HepG2 (cell line): ENCODE results near the gene CDA. TPM values are rescaled to one million over a fixed set of nuclear protein-coding genes. Genes with fewer than 3 reads are reported as not detected.
A peak's percentile ranks its signal among the peaks of the same experiment; 100 is the strongest.

Experiments
- ELF1 ChIP-seq: sonication (generic); formaldehyde crosslinking; IDR thresholded peaks from 2 replicates; pipeline ENCODE4 v1.4.0; 2020; ENCODE audit warnings: missing genetic modification reagents
- ELF3 ChIP-seq: IDR thresholded peaks from 2 replicates; pipeline ENCODE4 v1.6.1; 2016; ENCODE audit warnings: missing genetic modification reagents, missing compliant biosample characterization
- FOSL2 ChIP-seq: sonication (generic); formaldehyde crosslinking; IDR thresholded peaks from 2 replicates; pipeline ENCODE4 v1.4.0; 2020; ENCODE audit warnings: missing genetic modification reagents
- HDAC1 ChIP-seq: sonication (generic); formaldehyde crosslinking; IDR thresholded peaks from 2 replicates; pipeline ENCODE4 v1.5.1; 2020; ENCODE audit warnings: mild to moderate bottlenecking, missing genetic modification reagents
- IKZF1 ChIP-seq: fragments of 450-650 bp; IDR thresholded peaks from 2 replicates; pipeline ENCODE4 v1.7.1; 2016
- RAD21 ChIP-seq: fragments of 450-650 bp; formaldehyde crosslinking; IDR thresholded peaks from 2 replicates; pipeline ENCODE4 v1.5.0; 2020; ENCODE audit warnings: mild to moderate bottlenecking
- TEAD3 ChIP-seq: optimal IDR thresholded peaks from 2 replicates; pipeline ENCODE3; 2016; ENCODE audit warnings: borderline replicate concordance
- ZFP1 ChIP-seq: IDR thresholded peaks from 2 replicates; pipeline ENCODE4 v1.6.1; 2016
- ZNF296 ChIP-seq: sonication (generic); formaldehyde crosslinking; conservative IDR thresholded peaks from 2 replicates; pipeline ENCODE4 v1.5.0; 2020; ENCODE audit warnings: mild to moderate bottlenecking, missing genetic modification reagents
- ZSCAN20 ChIP-seq: sonication (generic); formaldehyde crosslinking; IDR thresholded peaks from 2 replicates; pipeline ENCODE4 v1.4.0; 2020; ENCODE audit warnings: missing genetic modification reagents, mild to moderate bottlenecking, borderline replicate concordance
- polyA plus RNA-seq, 8 experiments: library from polyadenylated mRNA; depleted of rRNA in 3 of 8; stranded (reverse) in 7 of 8; unstranded in 1 of 8; fragments of >200 nt; fragmentation: Illumina TruSeq in 4 of 8; extraction: Trizol in 4 of 8; gene quantifications; 2 replicates each; pipeline versions ENCODE4 v1.2.1 to v1.2.3, GENCODE V29; 2011 to 2016; ENCODE audit warnings: low read depth in 4 of 8, missing spikeins in 1 of 8, mixed read lengths in 1 of 8; ENCODE audit not compliant: insufficient read depth in 1 of 8
- total RNA-seq, 5 experiments: library from RNA; depleted of rRNA; stranded (reverse); fragments of >200 nt; fragmentation: Illumina TruSeq; extraction: Trizol; gene quantifications; 2 replicates each; pipeline ENCODE4 v1.2.3, GENCODE V29; 2016; ENCODE audit warnings: low read depth in 1 of 5
- TF ChIP-seq, protein P1 (sequence below): sonication (generic); formaldehyde crosslinking; IDR thresholded peaks from 2 replicates; pipeline ENCODE4 v1.5.1; 2020; ENCODE audit warnings: mild to moderate bottlenecking, moderate library complexity, missing genetic modification reagents
- TF ChIP-seq, protein P2 (sequence below): sonication (generic); formaldehyde crosslinking; IDR thresholded peaks from 2 replicates; pipeline ENCODE4 v1.4.0; 2020; ENCODE audit warnings: missing genetic modification reagents
- TF ChIP-seq, protein P3 (sequence below): fragments of 450-650 bp; IDR thresholded peaks from 2 replicates; pipeline ENCODE4 v1.6.1; 2017
- TF ChIP-seq, protein P4 (sequence below): sonication (generic); formaldehyde crosslinking; IDR thresholded peaks from 2 replicates; pipeline ENCODE4 v1.5.1; 2020; ENCODE audit warnings: mild to moderate bottlenecking, missing genetic modification reagents, borderline replicate concordance
- TF ChIP-seq, protein P5 (sequence below): sonication (generic); formaldehyde crosslinking; IDR thresholded peaks from 2 replicates; pipeline ENCODE4 v1.4.0; 2020; ENCODE audit warnings: missing genetic modification reagents, borderline replicate concordance
- TF ChIP-seq, protein P6 (sequence below): sonication (generic); formaldehyde crosslinking; IDR thresholded peaks from 2 replicates; pipeline ENCODE4 v1.4.0; 2020; ENCODE audit warnings: missing genetic modification reagents

The CDA gene
- total and polyA plus RNA-seq, 2 of the 13 experiments (the other 11 are each of a cell fraction or from before 2014, with no cell fraction given): 0.66 to 2.1 TPM

DNA sequence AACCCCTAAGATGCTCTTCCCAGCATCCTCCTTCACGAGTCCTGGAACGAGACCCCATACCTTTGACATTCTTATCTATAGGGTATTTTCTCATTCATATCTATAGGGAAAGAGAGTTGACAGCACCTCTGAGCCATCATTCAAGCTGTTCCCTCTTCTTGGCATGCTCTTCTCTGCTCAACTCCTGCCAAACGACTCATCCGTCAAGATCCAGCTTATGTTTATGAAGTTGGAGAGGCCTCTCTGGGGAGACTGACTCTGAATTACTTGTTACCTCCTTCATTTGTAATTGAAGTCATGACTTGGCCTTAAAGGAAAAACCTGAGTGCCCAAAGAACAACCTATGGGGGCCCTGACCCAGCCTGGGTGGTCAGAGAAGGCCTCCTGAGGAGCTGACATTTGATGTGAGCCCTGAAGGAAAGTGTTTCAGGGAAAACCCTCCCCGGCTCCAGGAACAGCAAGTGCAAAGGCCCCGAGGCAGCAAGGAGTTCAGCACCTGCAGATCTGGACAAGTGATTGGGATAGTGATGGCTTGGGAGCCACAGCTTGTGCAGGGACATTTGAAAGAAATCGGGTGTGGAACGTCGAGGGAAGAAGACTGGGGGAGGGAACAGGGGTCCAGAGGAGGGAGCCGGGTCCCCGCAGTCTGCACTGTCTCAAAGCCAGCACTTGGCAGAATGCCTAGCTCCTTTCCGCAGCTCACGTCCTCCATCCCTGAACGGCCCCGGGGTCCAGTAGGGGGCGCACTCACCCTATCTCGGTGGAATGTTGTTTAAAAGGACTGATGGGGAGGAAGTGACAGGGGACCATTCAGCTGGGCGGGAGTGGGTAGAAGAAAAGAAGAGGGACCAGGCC lies 14.0 kb upstream of the CDA start (continued):
- TF ChIP-seq, protein P1, sequence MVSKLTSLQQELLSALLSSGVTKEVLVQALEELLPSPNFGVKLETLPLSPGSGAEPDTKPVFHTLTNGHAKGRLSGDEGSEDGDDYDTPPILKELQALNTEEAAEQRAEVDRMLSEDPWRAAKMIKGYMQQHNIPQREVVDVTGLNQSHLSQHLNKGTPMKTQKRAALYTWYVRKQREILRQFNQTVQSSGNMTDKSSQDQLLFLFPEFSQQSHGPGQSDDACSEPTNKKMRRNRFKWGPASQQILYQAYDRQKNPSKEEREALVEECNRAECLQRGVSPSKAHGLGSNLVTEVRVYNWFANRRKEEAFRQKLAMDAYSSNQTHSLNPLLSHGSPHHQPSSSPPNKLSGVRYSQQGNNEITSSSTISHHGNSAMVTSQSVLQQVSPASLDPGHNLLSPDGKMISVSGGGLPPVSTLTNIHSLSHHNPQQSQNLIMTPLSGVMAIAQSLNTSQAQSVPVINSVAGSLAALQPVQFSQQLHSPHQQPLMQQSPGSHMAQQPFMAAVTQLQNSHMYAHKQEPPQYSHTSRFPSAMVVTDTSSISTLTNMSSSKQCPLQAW (CRISPR knock-in tag): peak; percentile 37; the same call in 1 of the 2 replicates
- TF ChIP-seq ZFP1 (CRISPR knock-in tag) (0 out of 2 replicates have a peak, but pooled peaks have one; percentile 36), ELF3 (CRISPR knock-in tag) (peak; percentile 55; the same call in 1 of the 2 replicates), IKZF1 (no peak), FOSL2 (CRISPR knock-in tag) (0 out of 2 replicates have a peak, but pooled peaks have one; percentile 51), ZSCAN20 (CRISPR knock-in tag) (no peak), HDAC1 (CRISPR knock-in tag) (no peak; the same call in 1 of the 2 replicates), ZNF296 (CRISPR knock-in tag) (no peak), TEAD3 (peak; percentile 86), ELF1 (CRISPR knock-in tag) (0 out of 2 replicates have a peak, but pooled peaks have one; percentile 14), RAD21 (CRISPR knock-in tag) (peak; percentile 76)
- TF ChIP-seq, protein P2, sequence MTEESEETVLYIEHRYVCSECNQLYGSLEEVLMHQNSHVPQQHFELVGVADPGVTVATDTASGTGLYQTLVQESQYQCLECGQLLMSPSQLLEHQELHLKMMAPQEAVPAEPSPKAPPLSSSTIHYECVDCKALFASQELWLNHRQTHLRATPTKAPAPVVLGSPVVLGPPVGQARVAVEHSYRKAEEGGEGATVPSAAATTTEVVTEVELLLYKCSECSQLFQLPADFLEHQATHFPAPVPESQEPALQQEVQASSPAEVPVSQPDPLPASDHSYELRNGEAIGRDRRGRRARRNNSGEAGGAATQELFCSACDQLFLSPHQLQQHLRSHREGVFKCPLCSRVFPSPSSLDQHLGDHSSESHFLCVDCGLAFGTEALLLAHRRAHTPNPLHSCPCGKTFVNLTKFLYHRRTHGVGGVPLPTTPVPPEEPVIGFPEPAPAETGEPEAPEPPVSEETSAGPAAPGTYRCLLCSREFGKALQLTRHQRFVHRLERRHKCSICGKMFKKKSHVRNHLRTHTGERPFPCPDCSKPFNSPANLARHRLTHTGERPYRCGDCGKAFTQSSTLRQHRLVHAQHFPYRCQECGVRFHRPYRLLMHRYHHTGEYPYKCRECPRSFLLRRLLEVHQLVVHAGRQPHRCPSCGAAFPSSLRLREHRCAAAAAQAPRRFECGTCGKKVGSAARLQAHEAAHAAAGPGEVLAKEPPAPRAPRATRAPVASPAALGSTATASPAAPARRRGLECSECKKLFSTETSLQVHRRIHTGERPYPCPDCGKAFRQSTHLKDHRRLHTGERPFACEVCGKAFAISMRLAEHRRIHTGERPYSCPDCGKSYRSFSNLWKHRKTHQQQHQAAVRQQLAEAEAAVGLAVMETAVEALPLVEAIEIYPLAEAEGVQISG (CRISPR knock-in tag): 0 out of 2 replicates have a peak, but pooled peaks have one; percentile 24
- TF ChIP-seq, protein P3, sequence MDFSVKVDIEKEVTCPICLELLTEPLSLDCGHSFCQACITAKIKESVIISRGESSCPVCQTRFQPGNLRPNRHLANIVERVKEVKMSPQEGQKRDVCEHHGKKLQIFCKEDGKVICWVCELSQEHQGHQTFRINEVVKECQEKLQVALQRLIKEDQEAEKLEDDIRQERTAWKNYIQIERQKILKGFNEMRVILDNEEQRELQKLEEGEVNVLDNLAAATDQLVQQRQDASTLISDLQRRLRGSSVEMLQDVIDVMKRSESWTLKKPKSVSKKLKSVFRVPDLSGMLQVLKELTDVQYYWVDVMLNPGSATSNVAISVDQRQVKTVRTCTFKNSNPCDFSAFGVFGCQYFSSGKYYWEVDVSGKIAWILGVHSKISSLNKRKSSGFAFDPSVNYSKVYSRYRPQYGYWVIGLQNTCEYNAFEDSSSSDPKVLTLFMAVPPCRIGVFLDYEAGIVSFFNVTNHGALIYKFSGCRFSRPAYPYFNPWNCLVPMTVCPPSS: no peak
- TF ChIP-seq, protein P4, sequence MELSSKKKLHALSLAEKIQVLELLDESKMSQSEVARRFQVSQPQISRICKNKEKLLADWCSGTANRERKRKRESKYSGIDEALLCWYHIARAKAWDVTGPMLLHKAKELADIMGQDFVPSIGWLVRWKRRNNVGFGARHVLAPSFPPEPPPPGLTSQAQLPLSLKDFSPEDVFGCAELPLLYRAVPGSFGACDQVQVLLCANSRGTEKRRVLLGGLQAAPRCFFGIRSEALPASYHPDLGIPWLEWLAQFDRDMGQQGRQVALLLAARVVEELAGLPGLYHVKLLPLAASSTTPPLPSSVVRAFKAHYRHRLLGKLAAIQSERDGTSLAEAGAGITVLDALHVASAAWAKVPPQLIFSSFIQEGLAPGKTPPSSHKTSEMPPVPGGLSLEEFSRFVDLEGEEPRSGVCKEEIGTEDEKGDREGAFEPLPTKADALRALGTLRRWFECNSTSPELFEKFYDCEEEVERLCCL (CRISPR knock-in tag): no peak
- TF ChIP-seq, protein P5, sequence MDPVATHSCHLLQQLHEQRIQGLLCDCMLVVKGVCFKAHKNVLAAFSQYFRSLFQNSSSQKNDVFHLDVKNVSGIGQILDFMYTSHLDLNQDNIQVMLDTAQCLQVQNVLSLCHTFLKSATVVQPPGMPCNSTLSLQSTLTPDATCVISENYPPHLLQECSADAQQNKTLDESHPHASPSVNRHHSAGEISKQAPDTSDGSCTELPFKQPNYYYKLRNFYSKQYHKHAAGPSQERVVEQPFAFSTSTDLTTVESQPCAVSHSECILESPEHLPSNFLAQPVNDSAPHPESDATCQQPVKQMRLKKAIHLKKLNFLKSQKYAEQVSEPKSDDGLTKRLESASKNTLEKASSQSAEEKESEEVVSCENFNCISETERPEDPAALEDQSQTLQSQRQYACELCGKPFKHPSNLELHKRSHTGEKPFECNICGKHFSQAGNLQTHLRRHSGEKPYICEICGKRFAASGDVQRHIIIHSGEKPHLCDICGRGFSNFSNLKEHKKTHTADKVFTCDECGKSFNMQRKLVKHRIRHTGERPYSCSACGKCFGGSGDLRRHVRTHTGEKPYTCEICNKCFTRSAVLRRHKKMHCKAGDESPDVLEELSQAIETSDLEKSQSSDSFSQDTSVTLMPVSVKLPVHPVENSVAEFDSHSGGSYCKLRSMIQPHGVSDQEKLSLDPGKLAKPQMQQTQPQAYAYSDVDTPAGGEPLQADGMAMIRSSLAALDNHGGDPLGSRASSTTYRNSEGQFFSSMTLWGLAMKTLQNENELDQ (CRISPR knock-in tag): no peak
- TF ChIP-seq, protein P6, sequence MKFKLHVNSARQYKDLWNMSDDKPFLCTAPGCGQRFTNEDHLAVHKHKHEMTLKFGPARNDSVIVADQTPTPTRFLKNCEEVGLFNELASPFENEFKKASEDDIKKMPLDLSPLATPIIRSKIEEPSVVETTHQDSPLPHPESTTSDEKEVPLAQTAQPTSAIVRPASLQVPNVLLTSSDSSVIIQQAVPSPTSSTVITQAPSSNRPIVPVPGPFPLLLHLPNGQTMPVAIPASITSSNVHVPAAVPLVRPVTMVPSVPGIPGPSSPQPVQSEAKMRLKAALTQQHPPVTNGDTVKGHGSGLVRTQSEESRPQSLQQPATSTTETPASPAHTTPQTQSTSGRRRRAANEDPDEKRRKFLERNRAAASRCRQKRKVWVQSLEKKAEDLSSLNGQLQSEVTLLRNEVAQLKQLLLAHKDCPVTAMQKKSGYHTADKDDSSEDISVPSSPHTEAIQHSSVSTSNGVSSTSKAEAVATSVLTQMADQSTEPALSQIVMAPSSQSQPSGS (CRISPR knock-in tag): 0 out of 2 replicates have a peak, but pooled peaks have one; percentile 32
